ENCODE results near the gene PRX.

The PRX gene

GRCh38 chr19:40355975-40356680, 57.0 kb downstream of the PRX start:
- no peak for DNase-seq (ENCODE audit: low spot score)
- no CpG with 5 or more reads among the region's 9 CpGs for WGBS, 2 donors (ENCODE audit: extremely low coverage in 2 of 2, insufficient read length in 2 of 2, insufficient replicate concordance in 1 of 2)
- Histone ChIP-seq H3K27me3 (ENCODE audit: control insufficient read depth in 3 of 3, insufficient read depth in 3 of 3, low read depth in 1 of 3, low read length in 3 of 3) (no peaks in the 10 kb centered on the region), H3K14ac (ENCODE audit: low read length) (no peak overlapping the region), H3K9ac (ENCODE audit: low read depth, low read length, poor library complexity) (no peak overlapping the region), H3K18ac (ENCODE audit: low read length) (no peak overlapping the region), H3K4me3 (ENCODE audit: low read length in 2 of 2) (no peak overlapping the region), H4K8ac (ENCODE audit: low read depth, low read length) (no peak overlapping the region), H2AK5ac (ENCODE audit: low read depth, low read length) (no peak overlapping the region), H2BK12ac (ENCODE audit: low read length) (no peak overlapping the region), H4K91ac (ENCODE audit: low read depth, low read length, poor library complexity) (no peak overlapping the region), H2BK5ac (ENCODE audit: low read length) (no peak overlapping the region), H3K79me1 (ENCODE audit: low read depth, low read length) (no peaks in the 10 kb centered on the region), H2BK120ac (ENCODE audit: low read depth, low read length) (no peak overlapping the region), H3K36me3 (replicated peaks in 1 of 2; ENCODE audit: control insufficient read depth in 2 of 2, insufficient read depth in 2 of 2, low read length in 2 of 2) (no peaks in the 10 kb centered on the region), H3K4me2 (ENCODE audit: insufficient read depth, low read length, poor library complexity, severe bottlenecking) (no peak overlapping the region), H3K4me1 (ENCODE audit: control insufficient read depth in 2 of 2, insufficient read depth in 1 of 2, low read depth in 1 of 2, low read length in 2 of 2) (no peaks in the 10 kb centered on the region), H3K27ac (replicated peaks; ENCODE audit: low read length) (no peak overlapping the region), H3K4ac (ENCODE audit: low read length) (no peak overlapping the region), H2AFZ (ENCODE audit: low read length) (no peak overlapping the region), H2BK15ac (ENCODE audit: low read length) (no peak overlapping the region), H3K9me3 (replicated peaks in 1 of 2; ENCODE audit: control insufficient read depth in 2 of 2, insufficient read depth in 1 of 2, low read depth in 1 of 2, low read length in 2 of 2) (no peaks in the 10 kb centered on the region), H3K23ac (ENCODE audit: low read depth, low read length, poor library complexity) (no peak overlapping the region)

DNA sequence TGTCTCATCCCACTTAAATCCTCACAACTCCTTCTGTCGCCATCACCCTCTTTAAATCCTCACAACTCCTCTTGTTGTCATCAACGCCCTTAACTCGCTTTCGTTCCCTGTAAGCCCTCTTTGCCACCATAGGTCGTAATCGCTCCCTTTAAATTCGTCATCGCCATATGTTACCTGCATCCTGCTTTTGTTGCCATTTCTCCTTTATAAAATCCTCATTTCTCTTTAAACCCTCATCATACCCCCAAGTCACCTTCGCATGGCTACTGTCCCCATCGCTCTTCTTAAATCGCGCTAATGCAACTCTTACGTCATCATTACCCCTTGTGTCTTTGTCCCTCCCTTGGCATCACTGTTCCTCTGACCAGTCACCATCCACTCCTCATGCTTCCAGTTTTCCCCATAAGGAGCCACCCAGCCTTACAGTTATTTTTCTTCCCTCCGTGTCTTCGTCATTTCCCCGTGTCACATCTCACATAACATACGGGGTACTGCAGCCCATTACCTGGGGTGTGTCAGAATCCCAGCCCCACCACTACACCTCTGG, 64.1 kb downstream of the PRX start:
- Histone ChIP-seq H3K18ac (ENCODE audit: low read length) (no peak overlapping the region), H3K14ac (ENCODE audit: low read length) (no peak overlapping the region), H4K8ac (ENCODE audit: low read depth, low read length) (no peak overlapping the region), H3K9me3 (replicated peaks in 1 of 2; ENCODE audit: control insufficient read depth in 2 of 2, insufficient read depth in 1 of 2, low read depth in 1 of 2, low read length in 2 of 2) (no peaks in the 10 kb centered on the region), H3K4ac (ENCODE audit: low read length) (no peak overlapping the region), H3K4me2 (ENCODE audit: insufficient read depth, low read length, poor library complexity, severe bottlenecking) (peak overlapping the region; percentile 54), H2AK5ac (ENCODE audit: low read depth, low read length) (no peak overlapping the region), H3K4me1 (ENCODE audit: control insufficient read depth in 2 of 2, insufficient read depth in 1 of 2, low read depth in 1 of 2, low read length in 2 of 2) (peaks cover 5 to 8% of the 10 kb centered on the region in 2 donors), H2BK120ac (ENCODE audit: low read depth, low read length) (no peak overlapping the region), H2BK12ac (ENCODE audit: low read length) (no peak overlapping the region), H2AFZ (ENCODE audit: low read length) (peak overlapping the region; percentile 88), H3K27me3 (ENCODE audit: control insufficient read depth in 3 of 3, insufficient read depth in 3 of 3, low read depth in 1 of 3, low read length in 3 of 3) (no peaks in the 10 kb centered on the region), H2BK5ac (ENCODE audit: low read length) (no peak overlapping the region), H2BK15ac (ENCODE audit: low read length) (no peak overlapping the region), H3K9ac (ENCODE audit: low read depth, low read length, poor library complexity) (no peak overlapping the region), H4K91ac (ENCODE audit: low read depth, low read length, poor library complexity) (no peak overlapping the region), H3K27ac (replicated peaks; ENCODE audit: low read length) (no peak overlapping the region), H3K79me1 (ENCODE audit: low read depth, low read length) (peaks cover 3% of the 10 kb centered on the region), H3K23ac (ENCODE audit: low read depth, low read length, poor library complexity) (no peak overlapping the region), H3K4me3 (ENCODE audit: low read length in 2 of 2) (peak overlapping the region; percentile 54 to 75), H3K36me3 (replicated peaks in 1 of 2; ENCODE audit: control insufficient read depth in 2 of 2, insufficient read depth in 2 of 2, low read length in 2 of 2) (peaks cover 0 to 5% of the 10 kb centered on the region in 2 donors)
- WGBS, 2 donors (ENCODE audit: extremely low coverage in 2 of 2, insufficient read length in 2 of 2, insufficient replicate concordance in 1 of 2) = 100% methylated on average over 3 of the region's 17 CpGs; no CpG with 5 or more reads in 1 of the 2 donors
- DNase-seq (ENCODE audit: low spot score) = no peak

GRCh38 chr19:40348125-40348913, 64.9 kb downstream of the PRX start, which contains the start of the genes C19orf47 and PLD3:
TSS of gene C19orf47 (minus strand) at chr19:40348397. CDS start at chr19:40341857, 6,540 bp downstream.
TSS of gene PLD3 (plus strand) at chr19:40348695. CDS start at chr19:40366484, 17,789 bp downstream.
- Histone ChIP-seq H3K27ac (replicated peaks; ENCODE audit: low read length) (no peak within 1 kb of the TSS), H3K4ac (ENCODE audit: low read length) (no peak within 1 kb of the TSS), H4K91ac (ENCODE audit: low read depth, low read length, poor library complexity) (no peak within 1 kb of the TSS), H3K23ac (ENCODE audit: low read depth, low read length, poor library complexity) (peak within 1 kb of the TSS; percentile 87), H2BK12ac (ENCODE audit: low read length) (no peak within 1 kb of the TSS), H3K18ac (ENCODE audit: low read length) (peak within 1 kb of the TSS; percentile 54), H2AFZ (ENCODE audit: low read length) (peak within 1 kb of the TSS; percentile 88), H3K9me3 (replicated peaks in 1 of 2; ENCODE audit: control insufficient read depth in 2 of 2, insufficient read depth in 1 of 2, low read depth in 1 of 2, low read length in 2 of 2) (no peaks in the 10 kb centered on the region), H4K8ac (ENCODE audit: low read depth, low read length) (no peak within 1 kb of the TSS), H2BK120ac (ENCODE audit: low read depth, low read length) (no peak within 1 kb of the TSS), H3K4me3 (ENCODE audit: low read length in 2 of 2) (peak within 1 kb of the TSS; percentile 54 to 96), H3K14ac (ENCODE audit: low read length) (no peak within 1 kb of the TSS), H2BK15ac (ENCODE audit: low read length) (no peak within 1 kb of the TSS), H3K4me1 (ENCODE audit: control insufficient read depth in 2 of 2, insufficient read depth in 1 of 2, low read depth in 1 of 2, low read length in 2 of 2) (peaks cover 5 to 8% of the 10 kb centered on the region in 2 donors), H3K27me3 (ENCODE audit: control insufficient read depth in 3 of 3, insufficient read depth in 3 of 3, low read depth in 1 of 3, low read length in 3 of 3) (no peaks in the 10 kb centered on the region), H3K79me1 (ENCODE audit: low read depth, low read length) (peaks cover 3% of the 10 kb centered on the region), H2AK5ac (ENCODE audit: low read depth, low read length) (no peak within 1 kb of the TSS), H2BK5ac (ENCODE audit: low read length) (no peak within 1 kb of the TSS), H3K36me3 (replicated peaks in 1 of 2; ENCODE audit: control insufficient read depth in 2 of 2, insufficient read depth in 2 of 2, low read length in 2 of 2) (peaks cover 0 to 7% of the 10 kb centered on the region in 2 donors), H3K4me2 (ENCODE audit: insufficient read depth, low read length, poor library complexity, severe bottlenecking) (peak within 1 kb of the TSS; percentile 74), H3K9ac (ENCODE audit: low read depth, low read length, poor library complexity) (peak within 1 kb of the TSS; percentile 50)
- WGBS, 2 donors (ENCODE audit: extremely low coverage in 2 of 2, insufficient read length in 2 of 2, insufficient replicate concordance in 1 of 2) = no CpG with 5 or more reads among the region's 77 CpGs
- DNase-seq (ENCODE audit: low spot score) = peak; percentile 97

- no peak overlapping the region for H4K91ac ChIP-seq (ENCODE audit: low read depth, low read length, poor library complexity)
- H3K79me1 ChIP-seq (ENCODE audit: low read depth, low read length) = peaks cover 5% of the 10 kb centered on the region
- H3K9me3 ChIP-seq (replicated peaks in 1 of 2; ENCODE audit: control insufficient read depth in 2 of 2, insufficient read depth in 1 of 2, low read depth in 1 of 2, low read length in 2 of 2) = no peaks in the 10 kb centered on the region
- no peak overlapping the region for H3K27ac ChIP-seq (replicated peaks; ENCODE audit: low read length)
- no peak overlapping the region for H3K18ac ChIP-seq (ENCODE audit: low read length)
- H2AFZ ChIP-seq (ENCODE audit: low read length) = no peak overlapping the region
- no peak overlapping the region for H2BK120ac ChIP-seq (ENCODE audit: low read depth, low read length)
- no peak overlapping the region for H3K23ac ChIP-seq (ENCODE audit: low read depth, low read length, poor library complexity)
- no peak overlapping the region for H3K4me3 ChIP-seq (ENCODE audit: low read length in 2 of 2)
- H3K4me1 ChIP-seq (ENCODE audit: control insufficient read depth in 2 of 2, insufficient read depth in 1 of 2, low read depth in 1 of 2, low read length in 2 of 2) = peaks cover 5 to 6% of the 10 kb centered on the region in 2 donors
- H3K27me3 ChIP-seq (ENCODE audit: control insufficient read depth in 3 of 3, insufficient read depth in 3 of 3, low read depth in 1 of 3, low read length in 3 of 3) = no peaks in the 10 kb centered on the region
- H3K4ac ChIP-seq (ENCODE audit: low read length) = no peak overlapping the region
- no peak overlapping the region for H2BK15ac ChIP-seq (ENCODE audit: low read length)
- no peak overlapping the region for H3K4me2 ChIP-seq (ENCODE audit: insufficient read depth, low read length, poor library complexity, severe bottlenecking)
- H3K14ac ChIP-seq (ENCODE audit: low read length) = no peak overlapping the region
- H3K36me3 ChIP-seq (replicated peaks in 1 of 2; ENCODE audit: control insufficient read depth in 2 of 2, insufficient read depth in 2 of 2, low read length in 2 of 2) = peaks cover 0 to 32% of the 10 kb centered on the region in 2 donors
- no peak overlapping the region for H3K9ac ChIP-seq (ENCODE audit: low read depth, low read length, poor library complexity)
- no peak overlapping the region for H4K8ac ChIP-seq (ENCODE audit: low read depth, low read length)
- DNase-seq (ENCODE audit: low spot score) = no peak
- no peak overlapping the region for H2AK5ac ChIP-seq (ENCODE audit: low read depth, low read length)
- no peak overlapping the region for H2BK12ac ChIP-seq (ENCODE audit: low read length)
- WGBS, 2 donors (ENCODE audit: extremely low coverage in 2 of 2, insufficient read length in 2 of 2, insufficient replicate concordance in 1 of 2) = no CpG with 5 or more reads among the region's 7 CpGs
- no peak overlapping the region for H2BK5ac ChIP-seq (ENCODE audit: low read length)
These were observed 68.8 kb downstream of the PRX start for GRCh38 chr19:40344422-40344821.

Measured in neuronal stem cell (in vitro differentiated cells).